Astrocyte of the hippocampus (primary cell): Measurements from ENCODE around the gene NCAPD2.

Experiments
- DNase-seq: peaks from one replicate; pipeline ENCODE4 v3.0.0; 2011; ENCODE audit warnings: low read depth, low spot score

Gene NCAPD2

DNA sequence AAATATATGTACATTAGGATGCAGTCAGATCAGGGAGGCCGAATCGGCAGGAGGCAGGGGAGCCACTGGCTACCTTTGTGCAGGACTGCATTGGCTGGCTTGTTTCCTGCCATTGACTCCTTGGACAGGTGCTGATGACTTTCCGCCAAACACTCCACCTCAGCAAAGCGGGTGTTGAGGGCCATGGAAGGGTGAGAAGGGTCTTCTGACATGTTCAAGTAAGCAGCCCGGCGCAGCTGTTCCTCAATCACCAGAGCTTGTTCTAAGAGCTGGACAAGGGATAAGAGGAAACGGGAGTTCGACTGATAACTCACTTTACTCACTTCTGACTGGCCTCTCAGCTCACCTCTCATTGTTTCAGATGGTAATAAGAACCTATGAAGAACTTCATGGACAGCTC lies 79.1 kb downstream of the NCAPD2 start:
- DNase-seq: no peak

DNA sequence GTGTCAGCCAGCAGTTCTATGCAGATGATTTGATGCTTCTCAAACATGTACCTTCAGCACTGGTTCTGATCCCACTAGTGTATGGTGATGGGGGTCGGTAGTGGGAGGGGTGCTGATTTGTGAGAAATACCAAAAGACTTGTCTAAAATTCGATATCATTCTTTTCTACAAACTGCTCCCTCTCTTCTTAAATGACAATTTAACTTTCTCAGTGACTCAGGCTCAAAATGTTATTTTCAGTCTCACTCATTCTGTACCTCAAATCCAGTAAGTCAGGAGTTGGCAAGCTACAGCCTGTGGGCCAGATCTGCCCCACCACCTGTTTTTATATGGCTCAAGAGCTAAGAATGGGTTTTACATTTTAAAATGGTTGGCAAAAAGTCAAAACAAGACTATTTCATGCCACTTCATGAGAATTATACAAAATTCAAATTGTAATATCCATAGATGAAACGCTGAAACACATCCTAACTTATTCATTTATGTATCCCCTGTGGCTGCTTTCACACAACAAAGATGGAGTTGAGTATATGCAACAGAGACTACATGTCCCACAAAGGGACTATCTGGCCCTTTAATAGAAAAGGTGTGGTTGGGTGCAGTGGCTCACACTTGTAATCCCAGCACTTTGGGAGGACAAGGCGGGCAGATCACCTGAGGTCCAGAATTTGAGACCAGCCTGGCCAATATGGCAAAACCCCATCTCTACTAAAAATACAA lies 80.8 kb downstream of the NCAPD2 start:
- no peak for DNase-seq

DNA sequence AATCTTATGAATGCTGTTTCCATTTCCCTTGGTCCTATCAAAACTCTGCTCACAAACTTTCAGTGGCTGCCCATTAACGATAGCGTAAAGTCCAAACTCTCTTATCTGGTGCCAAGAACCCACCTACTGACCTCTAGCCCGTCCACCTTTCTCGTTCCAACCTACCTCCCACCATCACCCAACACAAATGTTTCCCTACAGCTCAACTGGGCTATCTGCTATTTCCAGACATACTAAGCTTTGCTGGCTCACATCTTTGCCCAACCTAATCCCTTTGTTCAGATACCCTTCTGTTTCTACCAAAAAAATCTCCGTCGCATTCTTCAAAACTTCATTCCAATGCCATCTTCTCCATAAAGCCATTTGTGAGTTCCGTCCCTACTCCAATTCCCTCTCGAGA lies 81.7 kb downstream of the NCAPD2 start:
- no peak for DNase-seq
